Testis (tissue), 3 donors: ENCODE data around the gene PRKAB1. TPM values are rescaled to one million over a fixed set of nuclear protein-coding genes. Genes with fewer than 3 reads are reported as not detected.
A peak's percentile ranks its signal among the peaks of the same experiment; 100 is the strongest.

ENCODE experiments used
- DNase-seq: peaks from one replicate; pipeline ENCODE4 v3.0.0-alpha.2; 2019
- H3K27ac ChIP-seq, 2 donors: fragments of 200-600 bp; sonication (generic); one replicate each; pipeline ENCODE4 v1.5.1; 2019
- H3K27me3 ChIP-seq: fragments of 200-600 bp; sonication (generic); one replicate; pipeline ENCODE4 v1.5.1; 2019
- H3K36me3 ChIP-seq: fragments of 200-600 bp; sonication (generic); one replicate; pipeline ENCODE4 v1.5.1; 2017; ENCODE audit warnings: low read depth; ENCODE audit errors: missing control alignments
- H3K4me1 ChIP-seq: fragments of 200-600 bp; sonication (generic); one replicate; pipeline ENCODE4 v1.5.1; 2019
- H3K4me3 ChIP-seq, 2 donors: fragments of 200-600 bp; sonication (generic); one replicate each; pipeline ENCODE4 v1.5.1; 2017 to 2019
- H3K9me3 ChIP-seq: fragments of 200-600 bp; sonication (generic); one replicate; pipeline ENCODE4 v1.5.1; 2017
- POLR2A ChIP-seq: fragments of 450-650 bp; IDR thresholded peaks from one replicate; pipeline ENCODE4 v1.6.1; 2017; ENCODE audit warnings: antibody characterized with exemption, mild to moderate bottlenecking, moderate library complexity
- WGBS, 2 donors: methylation state at CpG; one replicate each; pipeline ENCODE4 v1.1.5; 2018; 5-methylcytosine and 5-hydroxymethylcytosine counted together
- intact Hi-C: fragments of 100-400 bp; cut with DNase I; formaldehyde crosslinking; loops from one replicate; pipeline ENCODE4 v1.15.1; 2023; ENCODE audit warnings: low total_unique reads
- polyA plus RNA-seq: library from polyadenylated mRNA; stranded (reverse); fragments of 350-450 nt; fragmentation: Illumina TruSeq; extraction: RNeasy Lipid Tissue Mini Kit (QIAGEN cat#74804); gene quantifications from one replicate; pipeline ENCODE4 v1.2.3, GENCODE V29; 2014; ENCODE audit warnings: low read depth, low replicate concordance; ENCODE audit not compliant: insufficient read depth
- total RNA-seq, 2 donors: library from RNA; depleted of rRNA; stranded (reverse); fragments of >200 nt; gene quantifications; one replicate each; pipeline ENCODE4 v1.2.3, GENCODE V29; 2016
- TF ChIP-seq, protein P1 (sequence below), 3 experiments: fragments of 450-650 bp in 2 of 3; fragments of 200-600 bp in 1 of 3; sonication (generic) in 1 of 3; IDR thresholded peaks; one replicate each; pipeline ENCODE4 v1.5.1; 2016 to 2019; ENCODE audit warnings: antibody characterized with exemption in 3 of 3, mild to moderate bottlenecking in 2 of 3, moderate library complexity in 1 of 3

Gene PRKAB1
- total and polyA plus RNA-seq, 3 donors from 2014 or later, result 42.6 to 72.5 (median 48.5) TPM

DNA sequence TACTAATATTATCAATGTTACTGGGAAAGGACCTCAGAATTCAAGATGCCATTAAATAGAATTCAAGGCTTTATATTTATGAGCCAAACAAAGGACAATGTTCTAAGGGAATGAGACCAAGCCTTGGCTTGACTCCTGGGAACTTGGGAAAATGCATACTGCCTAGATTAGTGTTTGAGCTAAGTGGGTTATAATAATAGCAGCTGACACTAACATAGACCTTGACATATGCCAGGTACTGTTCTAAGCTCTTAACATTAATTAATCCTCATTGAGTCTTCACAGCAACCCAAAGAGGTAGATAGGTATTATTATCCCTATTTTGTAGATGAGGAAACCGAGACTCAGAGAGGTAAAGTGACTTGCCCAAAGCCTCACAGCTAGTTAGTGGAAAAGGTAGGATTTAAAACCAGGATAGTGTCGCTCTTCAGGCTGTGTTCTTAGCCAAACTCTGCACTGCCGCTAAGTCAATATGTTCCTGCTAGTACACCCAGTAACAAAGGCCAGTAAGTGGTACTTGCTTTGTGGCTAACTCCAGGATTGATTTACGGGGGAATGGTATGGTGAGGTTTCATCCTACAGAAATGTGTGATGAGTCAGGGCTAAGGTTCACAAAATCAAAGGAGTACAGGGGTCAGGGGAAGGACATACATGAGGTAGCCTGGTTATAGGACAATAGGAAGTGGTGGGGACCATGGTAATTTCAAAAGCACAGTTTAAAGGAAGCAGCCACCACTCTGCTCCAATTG, 35.8 kb upstream of the PRKAB1 start:
- no peaks in the 10 kb centered on the region for H3K4me1 ChIP-seq
- H3K27ac ChIP-seq, result no peak overlapping the region
- 84 to 85% methylated on average over 4 of the region's 4 CpGs for WGBS, 2 donors
- intact Hi-C loops, result no loop called here
- no peak for TF ChIP-seq POLR2A
- TF ChIP-seq, protein P1, sequence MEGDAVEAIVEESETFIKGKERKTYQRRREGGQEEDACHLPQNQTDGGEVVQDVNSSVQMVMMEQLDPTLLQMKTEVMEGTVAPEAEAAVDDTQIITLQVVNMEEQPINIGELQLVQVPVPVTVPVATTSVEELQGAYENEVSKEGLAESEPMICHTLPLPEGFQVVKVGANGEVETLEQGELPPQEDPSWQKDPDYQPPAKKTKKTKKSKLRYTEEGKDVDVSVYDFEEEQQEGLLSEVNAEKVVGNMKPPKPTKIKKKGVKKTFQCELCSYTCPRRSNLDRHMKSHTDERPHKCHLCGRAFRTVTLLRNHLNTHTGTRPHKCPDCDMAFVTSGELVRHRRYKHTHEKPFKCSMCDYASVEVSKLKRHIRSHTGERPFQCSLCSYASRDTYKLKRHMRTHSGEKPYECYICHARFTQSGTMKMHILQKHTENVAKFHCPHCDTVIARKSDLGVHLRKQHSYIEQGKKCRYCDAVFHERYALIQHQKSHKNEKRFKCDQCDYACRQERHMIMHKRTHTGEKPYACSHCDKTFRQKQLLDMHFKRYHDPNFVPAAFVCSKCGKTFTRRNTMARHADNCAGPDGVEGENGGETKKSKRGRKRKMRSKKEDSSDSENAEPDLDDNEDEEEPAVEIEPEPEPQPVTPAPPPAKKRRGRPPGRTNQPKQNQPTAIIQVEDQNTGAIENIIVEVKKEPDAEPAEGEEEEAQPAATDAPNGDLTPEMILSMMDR (IDR thresholded peaks at IDR 0.05), result no peak
- no peaks in the 10 kb centered on the region for H3K36me3 ChIP-seq
- no peaks in the 10 kb centered on the region for H3K9me3 ChIP-seq
- no peak overlapping the region for H3K4me3 ChIP-seq
- no peak for DNase-seq
- no peaks in the 10 kb centered on the region for H3K27me3 ChIP-seq

DNA sequence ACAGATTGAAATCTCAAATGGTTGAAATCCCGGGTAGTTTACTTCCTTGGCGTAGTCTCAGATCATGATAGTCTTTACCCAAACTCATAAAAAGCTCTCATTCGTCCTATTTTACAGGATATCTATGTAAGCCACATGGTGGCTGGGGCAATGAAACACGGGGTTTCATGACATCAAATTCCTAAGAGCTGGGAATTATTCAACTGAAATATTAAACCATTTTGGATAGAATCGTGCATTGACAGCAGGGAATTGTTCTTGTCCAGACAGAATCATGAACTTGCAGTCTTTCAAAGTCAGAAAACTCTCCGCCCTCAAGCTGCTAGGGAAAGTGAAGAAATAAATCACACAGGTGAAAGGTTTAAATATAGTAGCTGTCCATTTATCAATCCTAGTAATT, 33.2 kb upstream of the PRKAB1 start:
- H3K4me1 ChIP-seq, result no peaks in the 10 kb centered on the region
- H3K9me3 ChIP-seq, result no peaks in the 10 kb centered on the region
- intact Hi-C loops, result no loop called here
- 46 to 47% methylated on average over 6 of the region's 6 CpGs for WGBS, 2 donors
- H3K4me3 ChIP-seq, result no peak overlapping the region
- H3K27me3 ChIP-seq, result no peaks in the 10 kb centered on the region
- TF ChIP-seq, protein P1 (IDR thresholded peaks at IDR 0.05), result no peak
- no peak for TF ChIP-seq POLR2A
- no peak overlapping the region for H3K27ac ChIP-seq
- H3K36me3 ChIP-seq, result no peaks in the 10 kb centered on the region
- DNase-seq, result no peak

DNA sequence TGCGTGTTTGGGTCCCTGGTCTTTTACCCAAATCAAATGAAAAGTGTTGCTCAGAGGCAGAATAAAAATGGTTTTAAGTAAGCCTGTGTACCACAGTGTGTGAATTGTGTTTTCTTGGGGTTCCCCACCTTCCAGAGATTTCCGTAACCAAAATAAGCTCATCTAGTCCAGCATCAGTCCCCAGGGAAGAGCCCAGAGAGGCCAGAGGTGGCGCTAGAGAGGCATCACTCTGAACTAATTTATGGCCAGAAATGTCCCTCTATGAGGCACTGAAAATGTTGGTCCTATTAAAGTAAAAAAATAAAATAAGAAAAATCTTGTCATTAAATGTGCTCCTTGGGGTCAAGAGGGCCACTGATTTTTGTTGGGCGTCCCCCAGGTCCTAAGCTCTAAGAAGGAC, 24.9 kb upstream of the PRKAB1 start:
- intact Hi-C loops, result no loop called here
- Histone ChIP-seq H3K36me3 (no peaks in the 10 kb centered on the region), H3K27ac (no peak overlapping the region), H3K4me1 (no peaks in the 10 kb centered on the region), H3K4me3 (no peak overlapping the region), H3K9me3 (no peaks in the 10 kb centered on the region), H3K27me3 (no peaks in the 10 kb centered on the region)
- no peak for TF ChIP-seq POLR2A
- TF ChIP-seq, protein P1 (IDR thresholded peaks at IDR 0.05), result no peak
- 52 to 64% methylated on average over 4 of the region's 4 CpGs for WGBS, 2 donors
- peak; percentile 20 for DNase-seq

DNA sequence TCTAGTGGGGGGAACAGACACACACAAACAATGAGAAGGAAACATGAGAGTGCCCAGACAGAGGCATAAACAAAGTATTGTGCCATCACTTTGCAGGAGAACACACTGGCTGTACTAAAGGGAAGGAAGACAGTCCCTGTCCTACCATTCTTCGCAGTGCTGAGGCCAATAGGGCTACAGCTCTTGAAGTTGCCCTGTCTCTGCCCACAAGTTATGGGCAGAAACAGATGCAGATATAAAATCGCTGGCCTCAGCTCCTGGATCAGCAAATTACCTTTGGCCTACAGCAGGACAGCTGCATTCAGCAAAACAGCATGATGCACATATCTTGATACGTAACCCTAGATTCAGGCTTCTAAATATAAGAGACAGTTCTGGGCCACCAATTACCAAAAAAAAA, 23.0 kb upstream of the PRKAB1 start:
- no peak for TF ChIP-seq POLR2A
- TF ChIP-seq, protein P1 (IDR thresholded peaks at IDR 0.05), result no peak
- no peak overlapping the region for H3K4me3 ChIP-seq
- intact Hi-C loops, result no loop called here
- WGBS, 2 donors, result 80 to 90% methylated on average over 2 to 3 of the region's 3 CpGs
- no peaks in the 10 kb centered on the region for H3K36me3 ChIP-seq
- DNase-seq, result no peak
- no peaks in the 10 kb centered on the region for H3K9me3 ChIP-seq
- H3K27me3 ChIP-seq, result no peaks in the 10 kb centered on the region
- no peaks in the 10 kb centered on the region for H3K4me1 ChIP-seq
- H3K27ac ChIP-seq, result no peak overlapping the region

DNA sequence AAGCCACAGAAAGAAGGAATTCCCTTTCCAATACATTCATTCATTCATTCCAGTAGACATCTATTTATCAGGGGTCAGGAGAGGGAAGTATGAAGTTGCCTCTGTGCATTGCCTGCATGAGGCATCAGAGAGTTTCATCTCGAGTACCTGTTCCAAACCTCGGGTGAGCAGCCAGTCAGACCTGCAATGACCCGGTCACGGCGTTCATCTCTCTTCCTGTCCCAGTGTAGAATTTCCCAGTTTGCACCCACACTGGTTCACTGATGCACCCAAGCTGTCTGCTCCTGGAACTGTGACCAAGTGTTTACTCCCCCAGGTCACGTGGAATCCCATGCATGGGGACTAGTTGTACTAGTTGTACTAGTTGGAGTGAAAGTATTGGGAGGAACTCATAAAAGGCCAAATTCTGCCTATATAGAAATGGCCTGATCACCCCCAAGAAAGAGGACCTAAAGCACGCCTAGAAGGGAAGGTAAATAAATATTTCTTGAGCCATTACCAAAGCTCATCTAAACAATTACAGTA, 22.3 kb upstream of the PRKAB1 start:
- Histone ChIP-seq H3K36me3 (no peaks in the 10 kb centered on the region), H3K27ac (no peak overlapping the region), H3K9me3 (no peaks in the 10 kb centered on the region), H3K4me3 (no peak overlapping the region), H3K27me3 (no peaks in the 10 kb centered on the region), H3K4me1 (no peaks in the 10 kb centered on the region)
- 87 to 89% methylated on average over 7 of the region's 7 CpGs for WGBS, 2 donors
- intact Hi-C loops, result no loop called here
- no peak for DNase-seq
- TF ChIP-seq, protein P1 (IDR thresholded peaks at IDR 0.05), result no peak
- no peak for TF ChIP-seq POLR2A
